Transverse colon (tissue), 4 donors: ENCODE data around the gene HGFAC.

ENCODE experiments used
- CTCF ChIP-seq, 5 experiments: fragments of 200-600 bp in 3 of 5; fragments of 450-650 bp in 2 of 5; sonication (generic) in 3 of 5; IDR thresholded peaks; 1 replicate in 2 of 5; 2 replicates in 3 of 5; pipeline ENCODE4 v1.5.1; 2016 to 2017; ENCODE audit warnings: antibody characterized with exemption in 5 of 5, inconsistent platforms in 3 of 5, mild to moderate bottlenecking in 2 of 5, moderate library complexity in 1 of 5
- POLR2A ChIP-seq: fragments of 450-650 bp; IDR thresholded peaks from one replicate; pipeline ENCODE4 v1.6.1; 2016; ENCODE audit warnings: antibody characterized with exemption, mild to moderate bottlenecking, moderate library complexity
- POLR2AphosphoS5 ChIP-seq, 3 donors: sonication (generic); formaldehyde crosslinking; IDR thresholded peaks; one replicate each; pipeline ENCODE4 v1.6.1; 2016; ENCODE audit warnings: antibody characterized with exemption in 3 of 3

GRCh38 chr4:3416821-3417221 is 24.9 kb upstream of the HGFAC start:
- TF ChIP-seq CTCF (IDR thresholded peaks at IDR 0.05) (no peak), POLR2A (no peak), POLR2AphosphoS5 (IDR thresholded peaks at IDR 0.05) (no peak)
